Body of pancreas (tissue), 4 donors: Measurements from ENCODE around the gene RNU6-9.

ENCODE experiments used
- CTCF ChIP-seq, 7 experiments: fragments of 450-650 bp in 4 of 7; fragments of 200-600 bp in 3 of 7; sonication (generic) in 3 of 7; IDR thresholded peaks; one replicate each; pipeline ENCODE4 v1.5.1; 2016 to 2019; ENCODE audit warnings: antibody characterized with exemption in 7 of 7
- POLR2A ChIP-seq, 3 donors: fragments of 450-650 bp; IDR thresholded peaks; one replicate each; pipeline ENCODE4 v1.6.1; 2016; ENCODE audit warnings: antibody characterized with exemption in 3 of 3, mild to moderate bottlenecking in 2 of 3

- TF ChIP-seq CTCF (IDR thresholded peaks at IDR 0.05) (no peak), POLR2A (IDR thresholded peaks at IDR 0.05) (no peak)
These were observed 13.2 kb downstream of the RNU6-9 start for GRCh38 chr19:906480-906879.
